ENCODE measurements around the gene SLC2A4. TPM values are rescaled to one million over a fixed set of nuclear protein-coding genes. Genes with fewer than 3 reads are reported as not detected.

Gene SLC2A4
- total and polyA plus RNA-seq, 2 donors from 2014 or later: 2.8 to 4.2 TPM

- peaks cover 7 to 26% (median 13%) of the 10 kb centered on the region in 3 donors for H3K36me3 ChIP-seq (ENCODE audit: control insufficient read depth in 2 of 3, insufficient read depth in 3 of 3, low read length in 3 of 3)
- intact Hi-C loops (cut with DNase I): no loop called here
- H3K9me3 ChIP-seq (ENCODE audit: control insufficient read depth in 2 of 3, insufficient read depth in 1 of 3, low read length in 3 of 3): no peaks in the 10 kb centered on the region
- H3K4me3 ChIP-seq (ENCODE audit: low read length in 3 of 3): peak overlapping the region; percentile 58 to 67 (median 63)
- H3K4me1 ChIP-seq (ENCODE audit: control insufficient read depth in 2 of 3, insufficient read depth in 2 of 3, low read depth in 1 of 3, low read length in 3 of 3): peaks cover 10 to 38% (median 16%) of the 10 kb centered on the region in 3 donors
- H3K9ac ChIP-seq (ENCODE audit: low read length in 3 of 3): peak overlapping the region; percentile 43 to 64 (median 56)
- DNase-seq: no peak
- H3K27ac ChIP-seq (ENCODE audit: low read depth in 2 of 2, low read length in 2 of 2): peak overlapping the region; percentile 83 to 88
- no peaks in the 10 kb centered on the region for H3K27me3 ChIP-seq (ENCODE audit: control insufficient read depth, insufficient read depth, low read length)
- TF ChIP-seq CTCF (IDR thresholded peaks at IDR 0.05; ENCODE audit: borderline replicate concordance, extremely low read depth, insufficient read depth): no peak
- no peak for FAIRE-seq
Measured at GRCh38 chr17:7237266-7237760, 44.2 kb upstream of the SLC2A4 start.

GRCh38 chr17:7237761-7238419 is 43.6 kb upstream of the SLC2A4 start:
- peak; percentile 71 to 95 (median 89) for DNase-seq
- H3K4me3 ChIP-seq (ENCODE audit: low read length in 3 of 3): peak overlapping the region; percentile 63 to 88 (median 67)
- FAIRE-seq: no peak
- no peak for TF ChIP-seq CTCF (IDR thresholded peaks at IDR 0.05; ENCODE audit: borderline replicate concordance, extremely low read depth, insufficient read depth)
- H3K4me1 ChIP-seq (ENCODE audit: control insufficient read depth in 2 of 3, insufficient read depth in 2 of 3, low read depth in 1 of 3, low read length in 3 of 3): peaks cover 10 to 38% (median 15%) of the 10 kb centered on the region in 3 donors
- no peaks in the 10 kb centered on the region for H3K27me3 ChIP-seq (ENCODE audit: control insufficient read depth, insufficient read depth, low read length)
- peaks cover 7 to 26% (median 13%) of the 10 kb centered on the region in 3 donors for H3K36me3 ChIP-seq (ENCODE audit: control insufficient read depth in 2 of 3, insufficient read depth in 3 of 3, low read length in 3 of 3)
- H3K27ac ChIP-seq (ENCODE audit: low read depth in 2 of 2, low read length in 2 of 2): peak overlapping the region; percentile 88 to 95
- no peaks in the 10 kb centered on the region for H3K9me3 ChIP-seq (ENCODE audit: control insufficient read depth in 2 of 3, insufficient read depth in 1 of 3, low read length in 3 of 3)
- H3K9ac ChIP-seq (ENCODE audit: low read length in 3 of 3): peak overlapping the region in 2 of 3 donors; percentile 43 to 56
- intact Hi-C loops (cut with DNase I): no loop called here

GRCh38 chr17:7238420-7239090 is 43.0 kb upstream of the SLC2A4 start:
- peak overlapping the region; percentile 93 to 95 for H3K27ac ChIP-seq (ENCODE audit: low read depth in 2 of 2, low read length in 2 of 2)
- peak overlapping the region; percentile 42 to 97 (median 96) for H3K9ac ChIP-seq (ENCODE audit: low read length in 3 of 3)
- peak overlapping the region; percentile 80 to 89 (median 88) for H3K4me3 ChIP-seq (ENCODE audit: low read length in 3 of 3)
- peaks cover 7 to 26% (median 13%) of the 10 kb centered on the region in 3 donors for H3K36me3 ChIP-seq (ENCODE audit: control insufficient read depth in 2 of 3, insufficient read depth in 3 of 3, low read length in 3 of 3)
- peak in 4 of 5 donors; percentile 41 to 85 (median 72) for DNase-seq
- no peaks in the 10 kb centered on the region for H3K9me3 ChIP-seq (ENCODE audit: control insufficient read depth in 2 of 3, insufficient read depth in 1 of 3, low read length in 3 of 3)
- H3K4me1 ChIP-seq (ENCODE audit: control insufficient read depth in 2 of 3, insufficient read depth in 2 of 3, low read depth in 1 of 3, low read length in 3 of 3): peaks cover 10 to 39% (median 20%) of the 10 kb centered on the region in 3 donors
- TF ChIP-seq CTCF (IDR thresholded peaks at IDR 0.05; ENCODE audit: borderline replicate concordance, extremely low read depth, insufficient read depth): no peak
- intact Hi-C loops (cut with DNase I): no loop called here
- no peak for FAIRE-seq
- H3K27me3 ChIP-seq (ENCODE audit: control insufficient read depth, insufficient read depth, low read length): no peaks in the 10 kb centered on the region

Measured in kidney (tissue), 14 donors.